ENCODE measurements around the gene ARFIP2.
"Not testable (repeated sequence)": the region's sequence is repeated elsewhere in the genome, so short reads cannot be mapped to it uniquely, and the experiment has no call there.

The ARFIP2 gene

GRCh38 chr11:6481012-6481923 is at the start of gene ARFIP2, which contains the start of gene TIMM10B:
TSS of gene ARFIP2 (minus strand) at chr11:6481331. CDS start at chr11:6480421, 910 bp downstream.
TSS of gene TIMM10B (plus strand) at chr11:6481501. CDS start at chr11:6481517, 16 bp downstream.
- DNase-seq = peak; percentile 99

GRCh38 chr11:6530848-6531247 is 49.7 kb upstream of the ARFIP2 start:
- DNase-seq = no peak

DNA sequence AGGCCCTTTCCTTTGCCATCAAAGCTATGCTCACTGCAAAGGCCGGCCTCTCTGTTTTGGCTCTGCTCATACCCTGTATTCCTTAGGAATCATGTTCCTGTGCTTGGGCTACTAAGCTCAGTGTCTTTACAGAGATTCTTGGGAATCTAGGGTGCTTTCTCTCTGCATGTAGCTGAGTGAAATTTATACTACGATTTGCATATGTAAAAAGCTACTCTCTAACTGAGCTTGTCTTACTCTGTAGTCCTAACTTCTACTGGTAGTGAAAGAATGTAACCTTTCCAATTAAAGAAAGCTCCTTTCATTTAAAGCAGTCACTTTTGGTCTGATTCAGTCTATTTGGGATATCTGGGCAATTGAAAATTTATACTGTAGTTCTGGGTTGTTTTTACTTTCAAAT is 48.1 kb upstream of the ARFIP2 start:
- no peak for DNase-seq

GRCh38 chr11:6526411-6527135 is 45.4 kb upstream of the ARFIP2 start:
- no peak for DNase-seq

- no peak for DNase-seq
Measured at GRCh38 chr11:6523253-6523652, 42.1 kb upstream of the ARFIP2 start.

- DNase-seq = not testable (repeated sequence)
Measured at GRCh38 chr11:6521946-6522345, 40.8 kb upstream of the ARFIP2 start.

- DNase-seq = no peak
Measured at GRCh38 chr11:6520265-6520664, 39.1 kb upstream of the ARFIP2 start.

- DNase-seq = no peak
Measured at GRCh38 chr11:6516865-6517264, 35.7 kb upstream of the ARFIP2 start.

- no peak for DNase-seq
Measured at GRCh38 chr11:6505577-6506240, 24.6 kb upstream of the ARFIP2 start.

- DNase-seq = no peak
Measured at GRCh38 chr11:6504166-6504565, 23.0 kb upstream of the ARFIP2 start.

DNA sequence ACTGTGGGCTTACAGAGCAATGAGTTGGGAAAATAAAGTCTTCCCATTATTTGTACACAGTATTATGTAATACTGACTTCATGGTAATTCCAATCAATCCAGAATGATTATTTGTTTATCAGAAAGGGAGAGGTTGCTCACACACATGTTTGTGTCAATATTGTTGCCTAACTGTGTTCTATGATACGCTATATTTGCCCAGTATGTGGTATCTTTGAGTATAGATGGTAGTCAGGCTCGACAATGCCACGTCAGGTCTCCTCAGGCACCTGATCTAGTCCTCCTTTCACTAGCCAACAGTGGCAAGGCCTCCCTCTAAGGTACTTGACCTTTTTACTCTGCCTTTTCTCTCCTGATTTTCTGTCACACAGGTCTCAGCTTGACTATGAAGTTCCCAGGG is 21.3 kb upstream of the ARFIP2 start:
- no peak for DNase-seq

GRCh38 chr11:6498544-6498943 is 17.4 kb upstream of the ARFIP2 start:
- DNase-seq = no peak

DNA sequence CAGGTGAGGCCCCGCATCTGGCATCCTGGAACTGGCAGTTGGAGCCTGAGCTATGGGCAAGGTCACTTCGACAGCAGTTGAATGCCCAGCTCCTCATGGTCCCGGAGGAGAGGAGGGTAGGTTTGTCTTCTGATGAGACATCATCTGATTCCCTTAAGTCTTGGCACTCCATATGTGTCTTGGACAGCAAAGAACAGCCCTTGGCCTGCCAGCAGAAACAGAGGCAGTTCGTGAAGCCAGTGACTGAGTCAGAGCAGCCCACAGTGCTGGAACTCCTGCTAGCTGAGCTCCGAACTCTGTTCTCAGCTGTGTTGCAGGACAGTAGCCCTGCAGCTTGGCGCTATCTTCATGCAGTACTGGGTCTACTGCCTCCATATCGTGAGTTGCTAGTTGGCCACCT is 17.0 kb upstream of the ARFIP2 start:
- DNase-seq = no peak

GRCh38 chr11:6497069-6497839 is 16.1 kb upstream of the ARFIP2 start, which contains the start of gene DNHD1:
TSS of gene DNHD1 (plus strand) at chr11:6497280. CDS start at chr11:6498216, 936 bp downstream.
- no peak for DNase-seq

GRCh38 chr11:6489306-6489705 is 8.2 kb upstream of the ARFIP2 start:
- no peak for DNase-seq

DNA sequence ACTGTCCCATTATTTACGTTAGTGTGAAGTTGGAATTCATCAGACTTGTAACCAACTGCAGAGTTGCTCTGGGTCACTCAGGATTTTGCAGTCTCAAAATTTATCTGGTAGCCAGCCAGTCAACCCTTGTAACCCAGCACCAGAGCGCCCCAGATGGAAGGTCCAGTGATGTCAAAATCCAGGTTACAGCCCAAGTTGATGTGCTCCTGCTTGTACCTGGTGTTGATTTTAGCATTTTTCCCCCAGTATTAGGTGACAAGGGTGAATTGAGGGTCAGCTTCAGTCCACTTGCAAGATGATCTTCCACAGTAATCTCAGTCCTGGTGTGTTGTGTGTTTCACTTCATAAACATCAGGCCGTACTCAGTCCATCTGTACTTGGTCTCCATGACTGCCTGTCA is 7.7 kb upstream of the ARFIP2 start:
- DNase-seq = no peak

DNA sequence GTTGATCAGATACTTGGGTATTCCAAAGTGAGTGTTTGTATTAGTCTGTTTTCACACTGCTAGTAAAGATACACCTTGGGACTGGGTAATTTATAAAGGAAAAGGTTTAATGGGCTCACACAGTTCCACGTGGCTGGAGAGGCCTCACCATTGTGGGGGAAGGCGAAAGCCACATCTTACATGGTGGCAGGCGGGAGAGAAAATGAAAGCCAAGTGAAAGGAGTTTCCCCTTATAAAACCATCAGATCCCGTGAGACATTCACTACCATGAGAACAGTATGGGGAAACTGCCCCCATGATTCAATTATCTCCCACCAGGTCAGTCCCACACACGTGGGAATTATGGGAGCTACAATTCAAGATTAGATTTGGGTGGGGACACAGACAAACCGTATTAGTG is 7.2 kb upstream of the ARFIP2 start:
- no peak for DNase-seq

GRCh38 chr11:6486938-6487337 is 5.8 kb upstream of the ARFIP2 start:
- DNase-seq = no peak

DNA sequence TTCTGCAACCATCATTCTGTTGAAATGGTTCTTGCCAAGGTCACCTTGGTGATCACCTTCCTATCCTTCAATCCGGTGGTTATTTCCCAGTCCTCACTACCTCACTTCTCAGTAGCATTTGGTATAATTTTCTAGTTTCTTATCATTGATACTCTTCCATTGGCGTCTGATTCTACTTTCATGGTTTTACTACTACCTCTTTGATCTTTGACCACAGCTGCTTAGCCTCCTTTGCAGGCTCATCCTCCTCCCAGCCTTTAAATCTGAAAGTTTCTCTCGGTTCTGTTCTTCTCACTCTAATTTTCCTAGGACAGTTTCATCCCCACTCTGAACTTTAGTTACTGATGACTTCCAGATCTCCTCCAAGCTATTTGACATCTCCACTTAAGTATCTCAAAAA is 5.1 kb upstream of the ARFIP2 start:
- no peak for DNase-seq

DNA sequence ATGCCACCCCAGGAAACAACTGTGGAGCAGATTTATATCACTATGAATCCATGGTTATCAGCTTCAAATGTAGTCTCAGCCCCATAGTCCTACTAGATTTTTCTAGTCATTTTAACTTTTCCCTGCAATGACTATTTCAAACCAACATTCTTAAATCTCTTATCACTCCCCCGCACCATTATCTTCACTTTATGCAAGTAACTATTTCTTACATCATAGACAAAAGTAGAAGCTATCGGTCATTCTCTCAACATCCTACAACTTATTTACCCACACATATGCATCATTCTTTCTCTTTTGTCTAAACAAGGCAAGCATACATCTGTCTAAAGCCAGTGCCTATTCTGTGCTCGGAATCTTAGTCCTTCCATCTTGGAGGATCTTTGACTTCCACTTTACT is 4.5 kb upstream of the ARFIP2 start:
- no peak for DNase-seq

DNA sequence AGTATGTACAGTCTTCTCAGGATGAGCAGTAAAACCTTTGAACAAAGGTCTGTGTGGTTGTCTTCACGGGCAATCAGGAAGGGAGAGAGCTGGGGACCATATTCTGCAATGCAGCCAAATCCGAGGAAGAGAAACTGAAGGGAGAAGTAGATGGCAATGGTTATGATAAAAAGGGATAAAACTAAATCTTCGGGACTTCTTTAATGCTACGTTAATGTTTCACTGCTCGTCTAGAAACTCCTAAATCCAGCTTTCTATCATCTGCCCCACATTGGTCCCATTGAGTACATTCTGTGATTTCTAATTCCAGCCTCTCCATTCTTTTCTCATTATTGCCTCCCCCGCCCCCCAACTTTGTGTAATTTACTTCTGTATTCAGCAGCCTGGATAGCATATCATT is 1.9 kb upstream of the ARFIP2 start:
- no peak for DNase-seq

GRCh38 chr11:6482441-6482840 is 1.3 kb upstream of the ARFIP2 start:
- DNase-seq = no peak

DNA sequence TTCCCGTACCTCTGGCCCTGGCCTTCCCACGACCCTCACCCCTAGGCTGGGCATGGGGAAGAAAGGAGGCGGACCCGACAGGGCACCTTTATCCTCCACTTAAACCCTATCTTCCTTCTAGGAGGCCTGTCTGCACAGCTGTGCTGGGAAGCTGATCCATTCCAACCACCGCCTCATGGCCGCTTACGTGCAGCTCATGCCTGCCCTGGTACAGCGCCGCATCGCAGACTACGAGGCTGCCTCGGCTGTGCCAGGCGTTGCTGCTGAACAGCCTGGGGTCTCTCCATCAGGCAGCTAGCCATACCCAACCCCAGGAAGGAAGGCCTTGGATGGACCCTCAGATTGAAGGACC is 769 bp upstream of the ARFIP2 start:
- peak; percentile 24 for DNase-seq

Measured in activated CD4-positive, alpha-beta T cell treated with anti-CD3 and anti-CD28 coated beads for 48 hours (primary cell).